ENCODE results near the gene BRD1.

The BRD1 gene

DNA sequence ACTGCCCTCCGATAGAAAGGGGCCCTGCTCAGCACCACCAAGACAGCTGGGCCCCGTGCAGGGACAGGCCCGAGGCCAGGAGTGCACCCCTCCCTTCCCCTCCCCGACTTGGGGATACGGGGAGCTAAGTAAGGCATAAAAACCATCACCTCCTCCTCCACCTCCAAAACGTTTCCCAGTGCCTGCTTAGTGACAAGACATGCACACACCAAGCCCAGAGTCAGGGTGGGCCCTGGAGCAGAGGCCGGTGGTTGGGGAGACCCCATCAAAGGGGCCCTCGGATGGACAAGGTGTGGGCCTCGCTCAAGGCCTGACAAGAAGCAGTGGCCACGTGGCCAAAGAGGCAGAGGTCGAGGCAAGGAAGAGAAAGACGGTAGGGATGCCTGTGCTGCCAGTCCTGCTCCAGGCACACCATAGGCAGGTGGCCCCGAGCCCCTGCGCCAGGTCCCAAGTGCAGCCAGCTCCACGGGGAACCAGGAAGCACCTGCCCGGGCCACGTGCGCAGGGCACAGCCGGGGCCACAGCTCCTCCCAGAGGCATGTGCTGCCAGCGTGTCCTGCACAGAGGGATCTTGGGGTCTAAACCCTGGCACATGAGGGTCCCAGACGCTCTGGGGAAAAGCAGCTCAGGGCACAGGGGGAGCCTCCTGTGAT lies 53.0 kb downstream of the BRD1 start:
- no peak overlapping the region for H3K4me3 ChIP-seq (ENCODE audit: insufficient read depth, low read depth, low read length)
- H3K27ac ChIP-seq (ENCODE audit: insufficient read depth, low read depth, low read length, poor library complexity, severe bottlenecking): no peak overlapping the region
- no peaks in the 10 kb centered on the region for H3K4me1 ChIP-seq (ENCODE audit: control insufficient read depth, insufficient read depth, low read length)
- H3K27me3 ChIP-seq (ENCODE audit: control insufficient read depth, insufficient read depth, low read length, poor library complexity, severe bottlenecking): no peaks in the 10 kb centered on the region
- H3K9me3 ChIP-seq (ENCODE audit: control insufficient read depth, low read length): no peaks in the 10 kb centered on the region
- H3K36me3 ChIP-seq (ENCODE audit: control insufficient read depth, insufficient read depth, low read length): peaks cover 18% of the 10 kb centered on the region
- WGBS, 2 experiments: 95 to 96% methylated on average over 21 of the region's 21 CpGs

GRCh38 chr22:49774046-49774445 lies 53.6 kb downstream of the BRD1 start:
- Histone ChIP-seq H3K36me3 (ENCODE audit: control insufficient read depth, insufficient read depth, low read length) (peaks cover 16% of the 10 kb centered on the region), H3K27me3 (ENCODE audit: control insufficient read depth, insufficient read depth, low read length, poor library complexity, severe bottlenecking) (no peaks in the 10 kb centered on the region), H3K4me1 (ENCODE audit: control insufficient read depth, insufficient read depth, low read length) (no peaks in the 10 kb centered on the region), H3K9me3 (ENCODE audit: control insufficient read depth, low read length) (no peaks in the 10 kb centered on the region), H3K4me3 (ENCODE audit: insufficient read depth, low read depth, low read length) (no peak overlapping the region), H3K27ac (ENCODE audit: insufficient read depth, low read depth, low read length, poor library complexity, severe bottlenecking) (no peak overlapping the region)
- WGBS, 2 experiments: 96 to 97% methylated on average over 20 to 21 of the region's 21 CpGs

GRCh38 chr22:49773531-49773930 lies 54.1 kb downstream of the BRD1 start:
- H3K4me1 ChIP-seq (ENCODE audit: control insufficient read depth, insufficient read depth, low read length): no peaks in the 10 kb centered on the region
- no peaks in the 10 kb centered on the region for H3K27me3 ChIP-seq (ENCODE audit: control insufficient read depth, insufficient read depth, low read length, poor library complexity, severe bottlenecking)
- no peak overlapping the region for H3K4me3 ChIP-seq (ENCODE audit: insufficient read depth, low read depth, low read length)
- peaks cover 14% of the 10 kb centered on the region for H3K36me3 ChIP-seq (ENCODE audit: control insufficient read depth, insufficient read depth, low read length)
- 95 to 96% methylated on average over 10 to 11 of the region's 11 CpGs for WGBS, 2 experiments
- H3K9me3 ChIP-seq (ENCODE audit: control insufficient read depth, low read length): no peaks in the 10 kb centered on the region
- no peak overlapping the region for H3K27ac ChIP-seq (ENCODE audit: insufficient read depth, low read depth, low read length, poor library complexity, severe bottlenecking)

GRCh38 chr22:49772692-49773091 lies 55.0 kb downstream of the BRD1 start:
- Histone ChIP-seq H3K4me1 (ENCODE audit: control insufficient read depth, insufficient read depth, low read length) (no peaks in the 10 kb centered on the region), H3K9me3 (ENCODE audit: control insufficient read depth, low read length) (no peaks in the 10 kb centered on the region), H3K27ac (ENCODE audit: insufficient read depth, low read depth, low read length, poor library complexity, severe bottlenecking) (no peak overlapping the region), H3K27me3 (ENCODE audit: control insufficient read depth, insufficient read depth, low read length, poor library complexity, severe bottlenecking) (no peaks in the 10 kb centered on the region), H3K36me3 (ENCODE audit: control insufficient read depth, insufficient read depth, low read length) (peaks cover 6% of the 10 kb centered on the region), H3K4me3 (ENCODE audit: insufficient read depth, low read depth, low read length) (no peak overlapping the region)
- 91 to 94% methylated on average over 16 of the region's 16 CpGs for WGBS, 2 experiments

DNA sequence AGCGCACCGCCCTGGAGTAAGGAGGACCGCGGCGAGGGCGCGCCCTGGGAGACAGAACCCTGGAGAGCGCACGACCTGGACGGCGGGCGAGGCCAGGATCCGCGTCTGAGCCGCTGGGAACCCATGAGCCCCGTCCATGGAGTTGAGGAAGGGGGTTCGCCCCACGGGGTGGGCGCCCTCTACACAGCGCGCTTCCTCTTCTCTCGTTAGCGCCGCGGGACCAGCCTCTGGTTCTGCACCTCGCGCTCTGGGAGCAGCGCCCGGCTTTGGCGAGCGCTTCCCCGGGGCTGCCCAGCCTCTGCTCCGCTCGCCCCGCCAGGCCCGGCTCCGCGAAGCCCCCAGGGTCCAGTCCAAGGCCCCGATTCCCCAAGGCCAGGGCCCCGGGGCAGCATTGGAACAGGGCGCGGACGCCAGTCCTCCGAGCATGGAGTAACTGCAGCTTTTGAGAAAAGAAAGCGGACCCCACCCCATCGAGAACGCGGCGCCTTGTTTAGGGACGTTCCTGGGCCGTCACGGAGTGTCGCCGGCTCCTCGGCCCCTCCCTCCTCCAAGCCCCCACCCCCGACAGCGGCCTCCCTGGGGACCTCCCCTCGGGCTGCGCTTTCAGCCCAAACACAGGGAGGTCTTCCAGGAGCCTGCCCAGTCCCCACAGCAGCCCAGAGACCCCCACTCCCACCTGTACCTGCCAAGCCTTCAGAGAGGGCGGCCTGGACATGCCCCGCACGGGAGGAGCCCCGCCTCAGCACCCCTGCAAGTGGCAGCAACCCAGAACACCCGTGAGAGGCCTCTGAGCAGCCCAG lies 56.2 kb downstream of the BRD1 start:
- H3K36me3 ChIP-seq (ENCODE audit: control insufficient read depth, insufficient read depth, low read length): no peaks in the 10 kb centered on the region
- no peaks in the 10 kb centered on the region for H3K27me3 ChIP-seq (ENCODE audit: control insufficient read depth, insufficient read depth, low read length, poor library complexity, severe bottlenecking)
- WGBS, 2 experiments: 88 to 93% methylated on average over 64 of the region's 64 CpGs
- H3K27ac ChIP-seq (ENCODE audit: insufficient read depth, low read depth, low read length, poor library complexity, severe bottlenecking): no peak overlapping the region
- H3K4me1 ChIP-seq (ENCODE audit: control insufficient read depth, insufficient read depth, low read length): no peaks in the 10 kb centered on the region
- H3K4me3 ChIP-seq (ENCODE audit: insufficient read depth, low read depth, low read length): no peak overlapping the region
- H3K9me3 ChIP-seq (ENCODE audit: control insufficient read depth, low read length): no peaks in the 10 kb centered on the region

GRCh38 chr22:49770547-49771265 lies 57.0 kb downstream of the BRD1 start:
- Histone ChIP-seq H3K4me1 (ENCODE audit: control insufficient read depth, insufficient read depth, low read length) (no peaks in the 10 kb centered on the region), H3K36me3 (ENCODE audit: control insufficient read depth, insufficient read depth, low read length) (no peaks in the 10 kb centered on the region), H3K4me3 (ENCODE audit: insufficient read depth, low read depth, low read length) (no peak overlapping the region), H3K9me3 (ENCODE audit: control insufficient read depth, low read length) (no peaks in the 10 kb centered on the region), H3K27ac (ENCODE audit: insufficient read depth, low read depth, low read length, poor library complexity, severe bottlenecking) (no peak overlapping the region), H3K27me3 (ENCODE audit: control insufficient read depth, insufficient read depth, low read length, poor library complexity, severe bottlenecking) (no peaks in the 10 kb centered on the region)
- 92 to 93% methylated on average over 29 of the region's 29 CpGs for WGBS, 2 experiments

GRCh38 chr22:49769691-49770546 lies 57.8 kb downstream of the BRD1 start:
- Histone ChIP-seq H3K36me3 (ENCODE audit: control insufficient read depth, insufficient read depth, low read length) (no peaks in the 10 kb centered on the region), H3K4me1 (ENCODE audit: control insufficient read depth, insufficient read depth, low read length) (no peaks in the 10 kb centered on the region), H3K27me3 (ENCODE audit: control insufficient read depth, insufficient read depth, low read length, poor library complexity, severe bottlenecking) (no peaks in the 10 kb centered on the region), H3K27ac (ENCODE audit: insufficient read depth, low read depth, low read length, poor library complexity, severe bottlenecking) (no peak overlapping the region), H3K9me3 (ENCODE audit: control insufficient read depth, low read length) (no peaks in the 10 kb centered on the region), H3K4me3 (ENCODE audit: insufficient read depth, low read depth, low read length) (no peak overlapping the region)
- 86 to 89% methylated on average over 22 of the region's 22 CpGs for WGBS, 2 experiments

DNA sequence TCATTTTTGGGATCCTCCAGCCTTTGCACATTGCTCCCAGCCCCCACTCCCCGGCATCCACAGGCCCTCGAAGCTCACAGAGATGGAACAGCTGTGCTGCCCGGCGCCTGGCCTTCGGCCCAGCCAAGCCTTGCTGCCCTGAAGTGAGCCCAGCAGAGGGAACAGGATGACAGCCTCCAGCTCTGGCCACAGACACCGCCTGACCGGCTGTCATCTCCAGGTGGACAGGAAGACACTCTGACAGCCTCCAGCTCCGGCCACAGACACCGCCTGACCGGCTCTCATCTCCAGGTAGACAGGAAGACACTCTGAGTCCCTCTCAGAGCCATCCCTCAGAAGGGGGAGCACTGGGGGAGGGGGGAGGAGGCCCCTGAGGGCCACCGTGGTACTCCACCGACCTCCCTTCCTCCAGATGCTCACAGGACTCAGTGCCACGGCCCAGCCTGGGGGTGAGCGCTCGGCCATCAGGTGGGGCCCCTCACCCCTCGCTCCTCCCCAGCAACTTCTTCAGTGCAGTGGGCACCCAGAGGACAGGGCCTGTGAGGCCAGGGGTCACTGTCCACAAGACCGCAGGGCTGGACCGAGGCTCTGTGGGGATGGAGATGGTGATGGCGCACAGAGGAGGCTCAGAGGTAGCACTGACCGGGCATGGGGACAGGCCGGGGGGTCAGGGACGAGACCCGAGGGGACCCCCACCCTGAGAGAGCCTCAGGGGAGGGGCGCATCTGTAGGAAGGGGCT lies 58.6 kb downstream of the BRD1 start:
- Histone ChIP-seq H3K27ac (ENCODE audit: insufficient read depth, low read depth, low read length, poor library complexity, severe bottlenecking) (no peak overlapping the region), H3K36me3 (ENCODE audit: control insufficient read depth, insufficient read depth, low read length) (no peaks in the 10 kb centered on the region), H3K4me1 (ENCODE audit: control insufficient read depth, insufficient read depth, low read length) (no peaks in the 10 kb centered on the region), H3K27me3 (ENCODE audit: control insufficient read depth, insufficient read depth, low read length, poor library complexity, severe bottlenecking) (no peaks in the 10 kb centered on the region), H3K4me3 (ENCODE audit: insufficient read depth, low read depth, low read length) (no peak overlapping the region), H3K9me3 (ENCODE audit: control insufficient read depth, low read length) (no peaks in the 10 kb centered on the region)
- 87 to 88% methylated on average over 24 of the region's 24 CpGs for WGBS, 2 experiments

- H3K4me1 ChIP-seq (ENCODE audit: control insufficient read depth, insufficient read depth, low read length): no peaks in the 10 kb centered on the region
- WGBS, 2 experiments: 90 to 91% methylated on average over 18 of the region's 18 CpGs
- no peaks in the 10 kb centered on the region for H3K9me3 ChIP-seq (ENCODE audit: control insufficient read depth, low read length)
- H3K36me3 ChIP-seq (ENCODE audit: control insufficient read depth, insufficient read depth, low read length): no peaks in the 10 kb centered on the region
- H3K27me3 ChIP-seq (ENCODE audit: control insufficient read depth, insufficient read depth, low read length, poor library complexity, severe bottlenecking): no peaks in the 10 kb centered on the region
- H3K4me3 ChIP-seq (ENCODE audit: insufficient read depth, low read depth, low read length): no peak overlapping the region
- H3K27ac ChIP-seq (ENCODE audit: insufficient read depth, low read depth, low read length, poor library complexity, severe bottlenecking): no peak overlapping the region
Observed at GRCh38 chr22:49768077-49768910, 59.4 kb downstream of the BRD1 start.
